Right lobe of liver (tissue), 4 donors: ENCODE measurements around the gene THSD7A.

Experiments
- POLR2A ChIP-seq: fragments of 450-650 bp; IDR thresholded peaks from one replicate; pipeline ENCODE4 v1.6.1; 2017; ENCODE audit warnings: antibody characterized with exemption, mild to moderate bottlenecking
- TF ChIP-seq, protein P1 (sequence below), 4 donors: fragments of 200-600 bp in 3 of 4; fragments of 450-650 bp in 1 of 4; IDR thresholded peaks; one replicate each; pipeline versions ENCODE4 v1.5.1 to v1.8.0; 2016 to 2022; ENCODE audit warnings: antibody characterized with exemption in 4 of 4, mild to moderate bottlenecking in 2 of 4
- donor health status: DM: no; HTN: no; CAD: no.
- donor health status: DM: no; HTN: no; CAD: no.
- donor health status: DM: no; HTN: yes; CAD: no.

DNA sequence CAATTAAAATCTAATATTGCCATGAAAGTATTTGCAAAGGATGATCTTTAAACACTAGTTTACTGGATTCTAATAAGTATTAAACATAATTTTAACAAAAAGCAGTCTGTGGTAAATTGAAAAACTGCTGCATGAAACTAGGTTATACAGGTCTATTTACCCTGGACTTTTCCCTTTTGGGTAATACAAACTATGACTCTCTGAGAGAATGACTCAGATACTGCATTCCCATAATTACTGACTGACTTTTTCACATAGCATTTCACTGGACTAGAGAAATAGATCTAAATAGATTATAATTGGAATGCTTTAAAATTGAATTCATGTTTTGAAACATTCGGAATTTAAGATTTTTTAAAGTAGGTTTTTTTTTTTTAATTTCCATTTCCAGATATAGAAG is 395.7 kb downstream of the THSD7A start:
- no peak for TF ChIP-seq POLR2A
- TF ChIP-seq, protein P1, sequence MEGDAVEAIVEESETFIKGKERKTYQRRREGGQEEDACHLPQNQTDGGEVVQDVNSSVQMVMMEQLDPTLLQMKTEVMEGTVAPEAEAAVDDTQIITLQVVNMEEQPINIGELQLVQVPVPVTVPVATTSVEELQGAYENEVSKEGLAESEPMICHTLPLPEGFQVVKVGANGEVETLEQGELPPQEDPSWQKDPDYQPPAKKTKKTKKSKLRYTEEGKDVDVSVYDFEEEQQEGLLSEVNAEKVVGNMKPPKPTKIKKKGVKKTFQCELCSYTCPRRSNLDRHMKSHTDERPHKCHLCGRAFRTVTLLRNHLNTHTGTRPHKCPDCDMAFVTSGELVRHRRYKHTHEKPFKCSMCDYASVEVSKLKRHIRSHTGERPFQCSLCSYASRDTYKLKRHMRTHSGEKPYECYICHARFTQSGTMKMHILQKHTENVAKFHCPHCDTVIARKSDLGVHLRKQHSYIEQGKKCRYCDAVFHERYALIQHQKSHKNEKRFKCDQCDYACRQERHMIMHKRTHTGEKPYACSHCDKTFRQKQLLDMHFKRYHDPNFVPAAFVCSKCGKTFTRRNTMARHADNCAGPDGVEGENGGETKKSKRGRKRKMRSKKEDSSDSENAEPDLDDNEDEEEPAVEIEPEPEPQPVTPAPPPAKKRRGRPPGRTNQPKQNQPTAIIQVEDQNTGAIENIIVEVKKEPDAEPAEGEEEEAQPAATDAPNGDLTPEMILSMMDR (IDR thresholded peaks at IDR 0.05) = no peak
